Occipital lobe (tissue), 2 donors: ENCODE results near the gene ZNF177. TPM values are rescaled to one million over a fixed set of nuclear protein-coding genes. Genes with fewer than 3 reads are reported as not detected.
A peak's percentile ranks its signal among the peaks of the same experiment; 100 is the strongest.
"Not testable (repeated sequence)": the region's sequence is repeated elsewhere in the genome, so short reads cannot be mapped to it uniquely, and the experiment has no call there.

Experiments
- DNase-seq: peaks from one replicate; lab custom pipeline; 2025; lab: John Stamatoyannopoulos, UW
- total RNA-seq: library from RNA; depleted of rRNA; stranded (reverse); fragments of >200 nt; gene quantifications from one replicate; pipeline ENCODE4 v1.2.3, GENCODE V29; 2014

The ZNF177 gene
- total RNA-seq = 11.9 TPM

DNA sequence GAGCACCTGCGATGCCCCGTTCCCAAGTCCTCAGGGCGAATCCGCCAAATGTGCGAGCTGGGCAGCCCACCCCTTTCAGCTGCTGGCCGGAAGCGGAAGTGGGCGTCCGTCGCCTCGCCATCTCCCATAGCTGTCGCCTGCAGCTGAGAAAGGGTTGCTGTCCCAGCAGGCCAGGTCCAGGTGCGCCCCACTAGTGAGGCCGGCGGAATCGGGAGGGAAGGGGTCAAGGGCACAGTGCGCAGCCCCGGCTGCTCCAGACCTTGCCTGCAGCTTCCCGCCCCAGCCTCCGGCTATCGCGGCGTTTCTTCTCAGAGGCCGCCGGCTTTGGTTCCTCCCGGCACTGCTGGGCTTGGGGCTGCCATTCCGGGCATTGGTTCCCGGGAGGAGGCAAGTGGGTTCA is at the start of gene ZNF177:
TSS of gene ZNF177 (plus strand) at position 109 of the 400 bp plus-strand sequence. CDS start 15,299 bp downstream, outside the sequence.
- no peak for DNase-seq

- DNase-seq = no peak
Observed at GRCh38 chr19:9313756-9314155, 49.1 kb upstream of the ZNF177 start.

GRCh38 chr19:9321338-9321737 is 41.5 kb upstream of the ZNF177 start:
- DNase-seq = no peak

DNA sequence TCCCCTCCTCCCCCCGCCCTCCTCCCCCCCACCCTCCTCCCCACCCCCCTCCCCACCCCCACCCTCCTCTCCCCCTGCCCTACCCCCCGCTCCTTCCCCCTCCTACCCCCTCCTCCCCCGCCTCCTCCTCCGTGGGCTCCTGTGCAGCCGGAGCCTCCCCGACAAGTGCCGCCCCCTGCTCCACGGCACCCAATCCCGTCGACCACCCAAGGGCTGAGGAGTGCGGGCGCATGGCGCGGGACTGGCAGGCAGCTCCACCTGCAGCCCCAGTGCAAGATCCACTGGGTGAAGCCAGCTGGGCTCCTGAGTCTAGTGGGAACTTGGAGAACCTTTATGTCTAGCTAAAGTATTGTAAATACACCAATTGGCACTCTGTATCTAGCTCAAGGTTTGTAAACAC is 41.1 kb upstream of the ZNF177 start:
- DNase-seq = not testable (repeated sequence)

DNA sequence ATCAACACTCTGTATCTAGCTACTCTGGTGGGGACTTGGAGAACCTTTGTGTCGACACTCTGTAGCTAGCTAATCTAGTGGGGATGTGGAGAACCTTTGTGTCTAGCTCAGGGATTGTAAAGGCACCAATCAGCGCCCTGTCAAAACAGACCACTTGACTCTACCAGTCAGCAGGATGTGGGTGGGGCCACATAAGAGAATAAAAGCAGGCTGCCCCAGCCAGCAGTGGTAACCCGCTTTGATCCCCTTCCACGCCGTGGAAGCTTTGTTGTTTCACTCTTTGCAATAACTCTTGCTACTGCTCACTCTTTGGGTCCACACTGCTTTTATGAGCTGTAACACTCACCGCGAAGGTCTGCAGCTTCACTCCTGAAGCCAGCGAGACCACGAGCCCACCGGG is 40.6 kb upstream of the ZNF177 start:
- not testable (repeated sequence) for DNase-seq

- peak; percentile 63 for DNase-seq
Observed at GRCh38 chr19:9323557-9323918, 39.3 kb upstream of the ZNF177 start.

DNA sequence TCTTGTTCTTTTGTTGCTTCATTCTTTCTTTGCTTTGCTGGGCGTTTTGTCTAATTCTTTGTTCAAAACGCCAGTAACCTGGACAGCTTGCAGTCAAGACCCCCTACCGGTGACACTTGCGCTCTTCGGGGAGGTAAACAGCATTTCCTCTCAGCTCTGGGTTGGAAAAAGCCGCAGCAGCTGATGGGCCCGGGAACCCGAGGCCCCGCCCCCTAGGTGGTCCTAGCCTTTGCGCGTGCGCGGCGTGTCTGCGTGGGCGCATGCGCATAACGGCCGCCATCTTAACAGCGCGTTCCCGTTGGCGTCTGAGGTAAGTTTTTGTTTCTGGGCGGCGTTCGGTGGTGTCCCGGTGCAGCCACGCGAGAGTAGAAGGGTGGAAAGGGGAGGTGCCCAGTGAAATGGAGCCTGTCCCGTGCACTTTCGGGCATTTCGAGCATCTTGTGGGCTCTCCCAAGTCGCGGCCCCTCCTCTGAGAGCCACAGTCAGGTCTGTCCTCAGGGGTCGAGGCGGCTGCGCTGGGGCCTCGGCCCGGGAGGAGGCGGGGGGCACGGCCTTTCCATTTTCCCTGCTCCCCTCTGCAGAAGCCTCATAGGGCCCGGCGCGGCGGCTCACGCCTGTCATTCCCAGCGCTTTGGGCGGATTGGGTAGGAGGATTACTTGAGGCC is 38.8 kb upstream of the ZNF177 start, which contains the start of gene ZNF559:
TSS of gene ZNF559 (plus strand) at position 261 of the 665 bp plus-strand sequence. CDS start 14,371 bp downstream, outside the sequence.
- DNase-seq = peak; percentile 86

DNA sequence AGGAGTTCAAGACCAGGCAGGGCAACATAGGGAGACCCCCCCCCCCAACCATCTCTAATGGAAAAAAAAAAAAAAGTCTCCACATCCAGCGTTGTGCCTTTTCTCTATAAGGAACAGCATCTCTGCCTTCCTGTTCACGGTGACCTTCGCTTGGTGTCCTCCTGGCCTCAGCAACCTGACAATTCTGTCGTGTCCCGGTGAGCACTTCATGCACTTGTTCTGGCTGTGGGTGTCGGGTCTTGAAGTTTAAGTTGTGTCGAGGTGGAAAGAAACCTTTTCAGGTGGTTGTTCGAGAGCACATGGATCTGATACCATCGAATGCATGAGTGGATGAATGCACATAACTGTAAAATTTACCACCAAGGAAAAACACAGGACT is 38.2 kb upstream of the ZNF177 start:
- no peak for DNase-seq

DNA sequence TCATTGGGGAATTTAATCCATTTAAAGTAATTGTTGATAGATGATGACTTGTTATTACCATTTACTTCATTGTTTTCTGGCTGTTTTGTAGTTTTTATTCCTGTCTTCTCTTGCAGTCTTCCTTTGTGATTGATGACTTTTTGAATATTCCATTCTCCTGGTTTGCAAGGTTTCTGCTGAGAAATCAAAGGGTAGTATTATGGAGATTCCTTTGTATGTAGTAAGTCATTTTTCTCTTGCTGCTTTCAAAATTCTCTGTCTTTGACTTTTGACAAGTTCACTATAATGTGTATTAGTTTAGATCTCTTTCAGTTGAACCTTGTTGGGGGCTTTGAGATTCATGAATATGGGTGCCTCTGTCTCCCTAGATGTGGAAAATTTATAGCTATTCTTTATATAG is 32.8 kb upstream of the ZNF177 start:
- no peak for DNase-seq

GRCh38 chr19:9342610-9343304 is 20.1 kb upstream of the ZNF177 start:
- DNase-seq = no peak

DNA sequence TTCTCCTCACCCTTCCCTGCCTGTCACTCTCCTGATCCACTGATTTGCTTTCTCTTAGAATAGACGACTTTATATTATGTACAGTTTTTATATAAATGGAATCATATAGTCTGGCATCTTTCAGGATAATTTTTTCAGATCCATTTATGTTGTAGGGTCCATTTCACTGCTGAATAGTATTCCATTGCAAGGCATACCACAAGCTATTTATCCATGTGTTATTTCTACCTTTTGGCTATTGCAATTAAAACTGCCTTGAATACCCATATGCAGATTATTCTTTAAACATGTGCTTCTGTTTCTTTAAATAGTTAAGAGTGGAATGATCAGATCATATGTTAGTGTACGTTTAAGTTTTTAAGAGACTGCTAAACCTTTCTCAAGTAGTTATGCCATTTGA is 17.8 kb upstream of the ZNF177 start:
- DNase-seq = no peak

- no peak for DNase-seq
Observed at GRCh38 chr19:9348253-9348652, 14.6 kb upstream of the ZNF177 start.

DNA sequence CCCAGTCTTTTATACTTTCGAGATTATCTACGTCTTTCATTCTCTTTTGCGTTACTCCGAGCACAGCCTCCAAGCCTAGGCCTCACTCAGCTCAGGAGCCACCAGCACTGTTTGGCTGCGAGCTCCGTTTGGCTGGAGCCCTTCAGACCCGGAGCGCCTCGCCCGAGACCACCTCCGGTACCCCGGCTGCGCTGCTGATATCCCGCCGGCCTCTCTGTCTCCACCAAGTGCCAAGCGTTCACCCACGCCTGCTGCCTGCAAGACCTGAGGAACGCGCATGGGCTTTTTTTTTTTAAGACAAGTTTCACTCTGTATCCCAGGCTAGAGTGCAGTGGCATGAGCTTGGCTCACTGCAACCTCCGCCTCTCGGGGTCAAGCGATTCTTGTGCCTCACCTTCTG is 14.1 kb upstream of the ZNF177 start:
- no peak for DNase-seq

DNA sequence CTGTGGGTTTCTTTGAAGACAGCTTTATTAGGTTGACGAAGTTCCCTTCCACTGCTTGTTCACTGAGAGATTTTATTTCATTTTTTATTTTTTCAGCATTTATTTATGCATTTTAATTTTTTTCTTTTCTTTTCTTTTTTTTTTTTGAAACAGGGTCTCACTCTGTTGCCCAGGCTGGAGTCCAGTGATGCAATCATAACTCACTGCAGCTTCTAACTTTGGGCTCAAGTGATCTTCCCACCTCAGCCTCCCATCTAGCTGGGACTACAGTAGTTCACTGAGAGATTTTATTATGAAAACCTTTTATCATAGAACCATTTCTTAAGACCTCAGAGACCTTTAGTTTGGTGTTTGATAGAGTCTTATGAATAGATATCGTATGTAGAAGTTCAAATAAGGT is 10.3 kb upstream of the ZNF177 start:
- no peak for DNase-seq

DNA sequence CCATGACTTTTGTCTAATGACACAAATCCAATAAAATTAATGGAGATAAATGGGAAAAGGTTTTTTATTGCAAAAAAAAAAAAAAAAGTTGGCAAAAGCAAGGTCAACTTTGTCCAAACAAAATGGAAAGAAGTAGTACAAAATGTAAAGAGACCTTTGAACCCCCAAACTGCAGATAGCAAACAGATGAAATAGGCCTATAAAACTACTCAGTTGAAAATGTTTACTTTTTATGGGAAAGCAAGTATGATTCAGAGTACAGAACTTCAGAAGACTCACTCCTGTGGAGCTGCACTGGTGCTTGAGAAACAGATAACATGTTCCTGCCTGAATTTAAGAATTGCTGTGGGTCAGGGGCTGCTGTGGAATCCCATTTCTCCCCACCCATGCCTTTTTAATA is 9.8 kb upstream of the ZNF177 start:
- DNase-seq = no peak

DNA sequence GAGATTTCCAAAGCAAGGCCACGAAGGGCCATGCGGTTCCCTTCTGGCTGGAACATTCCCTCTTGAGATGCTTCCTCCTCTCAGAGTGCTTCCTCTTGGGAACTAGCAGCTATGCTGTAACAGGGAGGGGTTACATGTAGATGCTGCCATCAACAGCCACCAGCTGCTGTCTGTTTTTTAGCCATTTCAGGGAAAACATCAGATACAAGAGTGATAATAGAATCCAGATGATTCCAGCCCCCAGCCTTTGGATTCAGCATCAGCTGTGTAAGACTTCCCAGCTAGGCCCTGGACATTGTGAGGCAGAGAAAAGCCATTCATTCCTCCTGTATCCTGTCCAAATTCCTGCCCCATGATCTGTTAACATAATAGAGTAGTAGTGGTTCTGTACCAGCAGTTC is 8.2 kb upstream of the ZNF177 start:
- no peak for DNase-seq

DNA sequence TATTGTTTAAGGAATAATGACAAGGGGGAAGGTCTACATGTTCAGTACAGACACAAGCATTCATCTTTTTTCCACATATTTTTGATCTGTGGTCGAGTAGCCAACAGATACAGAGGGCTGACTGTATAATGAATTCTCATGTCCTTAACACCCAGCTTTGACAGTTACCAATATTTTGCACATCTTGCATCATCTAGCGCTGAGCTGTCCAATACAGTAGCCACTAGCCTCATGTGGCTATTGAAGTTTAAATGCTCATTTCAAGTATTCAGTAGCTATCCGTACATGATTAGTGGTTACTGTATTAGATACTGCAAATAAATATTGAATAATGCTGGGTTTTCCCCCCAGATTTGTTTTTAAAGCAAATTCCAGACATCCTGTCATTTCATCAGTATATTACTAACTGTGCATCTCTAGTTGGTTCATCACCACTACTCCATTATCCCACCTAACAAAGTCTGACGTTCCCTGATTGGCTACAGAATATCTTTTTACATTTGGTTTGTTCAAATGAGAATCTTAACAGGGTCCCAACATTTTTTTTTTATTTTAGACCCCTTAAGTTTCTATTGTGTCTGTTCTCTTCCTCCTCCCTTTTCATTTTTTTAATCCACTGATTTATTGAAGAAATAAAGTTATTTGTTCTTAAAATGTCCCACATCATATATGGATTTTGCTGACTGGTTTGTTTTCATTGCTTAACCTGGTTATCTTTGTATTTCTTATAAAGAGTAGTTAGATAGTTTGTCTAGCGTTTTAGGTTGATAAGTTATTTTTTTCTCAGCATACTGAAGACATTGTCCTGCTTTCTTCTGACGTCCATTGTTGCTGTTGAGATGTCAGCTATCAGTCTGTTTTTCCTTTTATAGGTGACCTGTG is 8.2 kb downstream of the ZNF177 start:
- no peak for DNase-seq

DNA sequence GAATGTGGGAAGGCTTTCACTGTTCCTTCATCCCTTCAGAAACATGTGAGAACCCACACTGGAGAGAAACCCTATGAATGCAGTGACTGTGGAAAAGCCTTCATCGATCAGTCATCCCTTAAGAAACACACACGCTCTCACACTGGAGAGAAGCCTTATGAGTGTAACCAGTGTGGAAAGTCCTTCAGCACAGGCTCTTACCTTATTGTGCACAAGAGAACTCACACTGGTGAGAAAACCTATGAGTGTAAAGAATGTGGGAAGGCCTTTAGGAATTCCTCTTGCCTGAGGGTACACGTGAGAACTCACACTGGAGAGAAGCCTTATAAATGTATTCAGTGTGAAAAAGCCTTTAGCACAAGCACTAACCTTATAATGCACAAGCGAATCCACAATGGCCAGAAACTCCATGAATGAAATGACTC is 18.6 kb downstream of the ZNF177 start:
- DNase-seq = no peak

DNA sequence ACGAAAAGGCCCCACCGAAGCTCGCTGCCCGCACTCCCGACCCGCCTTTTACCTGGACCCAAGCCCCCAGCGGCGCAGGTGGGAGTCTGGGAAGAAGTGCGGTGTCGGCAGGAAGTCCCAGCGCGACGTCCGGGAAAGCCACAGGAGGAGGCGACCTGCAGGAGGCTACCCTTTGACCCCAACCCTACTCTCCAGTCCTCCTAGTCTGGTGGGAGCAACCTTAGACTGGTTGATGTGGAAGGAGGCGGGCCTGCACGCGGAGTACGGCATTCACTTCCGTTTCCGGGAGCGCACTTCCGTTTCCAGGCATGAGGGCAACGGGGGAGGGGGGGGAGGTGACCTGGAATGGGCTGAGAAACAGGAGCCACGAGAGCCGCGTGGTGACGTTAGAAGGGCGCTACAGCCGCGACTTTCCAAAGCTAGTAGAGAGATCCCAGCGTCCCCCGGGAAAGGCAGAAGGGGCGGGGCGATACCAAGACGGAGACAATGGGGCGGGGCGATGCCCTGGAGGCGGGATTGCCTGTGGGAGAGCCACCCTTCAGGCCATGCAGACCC is 44.1 kb downstream of the ZNF177 start:
- peak; percentile 10 for DNase-seq

DNA sequence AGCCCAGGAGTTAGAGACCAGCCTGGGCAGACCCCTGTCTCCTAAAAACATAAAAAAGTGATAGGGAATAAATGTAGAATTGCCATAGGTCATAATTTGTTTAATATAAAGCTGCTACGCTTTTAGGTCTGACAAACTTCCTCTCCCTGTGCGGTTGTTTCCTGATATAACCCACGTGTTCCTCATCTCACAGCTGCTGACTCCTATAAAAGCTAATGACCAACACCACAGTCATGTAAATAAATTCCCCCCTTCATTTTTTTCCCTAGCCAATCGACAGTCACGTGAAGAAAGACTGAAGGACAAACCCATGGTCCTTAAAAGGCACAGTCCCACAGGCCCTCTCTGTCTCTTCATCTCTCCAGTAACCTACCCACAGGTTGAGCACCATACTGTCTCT is 45.0 kb downstream of the ZNF177 start:
- DNase-seq = no peak

- DNase-seq = no peak
Observed at GRCh38 chr19:9413240-9413954, 50.6 kb downstream of the ZNF177 start.
